Myocyte (in vitro differentiated cells): ENCODE results near the gene PARD6G. TPM values are rescaled to one million over a fixed set of nuclear protein-coding genes. Genes with fewer than 3 reads are reported as not detected.
A peak's percentile ranks its signal among the peaks of the same experiment; 100 is the strongest.

ENCODE experiments used
- DNase-seq: peaks from one replicate; pipeline ENCODE4 v3.0.0-alpha.2; 2012; ENCODE audit warnings: low read depth
- total RNA-seq: library from RNA; depleted of rRNA; stranded (reverse); fragments of >200 nt; gene quantifications from 2 replicates; pipeline ENCODE4 v1.2.3, GENCODE V29; 2014

The PARD6G gene
- total RNA-seq, 1 donor from 2014 or later: 0.94 TPM

DNA sequence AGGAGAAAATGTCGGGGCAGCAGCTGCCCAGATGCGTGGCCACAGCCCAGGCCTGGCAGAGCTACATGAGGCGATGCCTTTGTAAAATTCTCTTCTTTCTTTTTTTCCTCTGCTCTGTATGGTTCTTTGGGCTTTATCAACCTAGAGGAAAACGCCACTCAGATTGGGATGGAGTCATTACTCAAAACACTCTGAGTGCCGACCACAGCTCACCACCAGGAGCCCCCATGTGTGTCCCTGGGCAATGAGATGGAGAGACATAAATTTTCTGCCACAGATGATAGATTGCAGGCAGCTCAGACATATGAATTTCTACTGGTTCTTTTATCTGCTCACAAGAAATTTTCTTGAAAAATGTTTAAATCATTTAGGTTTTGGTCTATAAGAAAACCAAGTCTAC, 56.0 kb downstream of the PARD6G start:
- DNase-seq: no peak

DNA sequence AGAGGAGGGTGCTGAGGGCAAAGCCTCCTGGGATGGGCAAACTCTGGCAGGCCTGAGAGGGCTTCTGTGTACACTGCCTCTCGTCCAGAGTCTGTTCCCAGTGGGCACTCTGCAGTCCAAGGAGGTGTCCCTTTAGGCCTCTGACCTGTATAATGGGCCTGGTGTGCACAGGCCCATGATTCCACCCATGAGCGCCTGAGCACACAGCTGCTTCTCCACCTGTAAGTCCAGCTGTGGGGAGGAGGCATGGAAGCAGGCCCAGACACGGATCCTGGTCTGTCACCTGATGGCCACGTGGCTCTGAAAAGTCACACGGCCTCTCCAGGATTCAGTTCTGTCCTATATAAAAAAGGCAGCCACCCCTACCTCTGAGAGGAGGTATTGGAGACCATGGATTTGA, 57.0 kb downstream of the PARD6G start:
- DNase-seq: no peak

DNA sequence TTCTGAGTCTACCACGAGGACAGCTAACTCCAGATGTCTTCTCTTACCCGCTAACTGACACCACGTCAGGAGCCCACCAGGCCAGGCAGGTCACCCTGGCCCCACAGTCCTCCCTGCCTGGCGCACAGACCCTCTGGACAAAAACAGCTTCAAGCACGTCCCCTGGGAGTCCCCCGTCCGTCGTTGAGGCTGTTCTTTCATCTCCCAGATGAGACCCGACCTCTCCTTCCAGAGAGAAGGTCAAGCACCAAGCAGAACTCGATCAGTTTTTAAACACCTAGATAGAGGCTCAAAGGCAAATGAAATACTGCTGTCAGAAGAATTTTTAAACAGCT, 57.8 kb downstream of the PARD6G start:
- no peak for DNase-seq

DNA sequence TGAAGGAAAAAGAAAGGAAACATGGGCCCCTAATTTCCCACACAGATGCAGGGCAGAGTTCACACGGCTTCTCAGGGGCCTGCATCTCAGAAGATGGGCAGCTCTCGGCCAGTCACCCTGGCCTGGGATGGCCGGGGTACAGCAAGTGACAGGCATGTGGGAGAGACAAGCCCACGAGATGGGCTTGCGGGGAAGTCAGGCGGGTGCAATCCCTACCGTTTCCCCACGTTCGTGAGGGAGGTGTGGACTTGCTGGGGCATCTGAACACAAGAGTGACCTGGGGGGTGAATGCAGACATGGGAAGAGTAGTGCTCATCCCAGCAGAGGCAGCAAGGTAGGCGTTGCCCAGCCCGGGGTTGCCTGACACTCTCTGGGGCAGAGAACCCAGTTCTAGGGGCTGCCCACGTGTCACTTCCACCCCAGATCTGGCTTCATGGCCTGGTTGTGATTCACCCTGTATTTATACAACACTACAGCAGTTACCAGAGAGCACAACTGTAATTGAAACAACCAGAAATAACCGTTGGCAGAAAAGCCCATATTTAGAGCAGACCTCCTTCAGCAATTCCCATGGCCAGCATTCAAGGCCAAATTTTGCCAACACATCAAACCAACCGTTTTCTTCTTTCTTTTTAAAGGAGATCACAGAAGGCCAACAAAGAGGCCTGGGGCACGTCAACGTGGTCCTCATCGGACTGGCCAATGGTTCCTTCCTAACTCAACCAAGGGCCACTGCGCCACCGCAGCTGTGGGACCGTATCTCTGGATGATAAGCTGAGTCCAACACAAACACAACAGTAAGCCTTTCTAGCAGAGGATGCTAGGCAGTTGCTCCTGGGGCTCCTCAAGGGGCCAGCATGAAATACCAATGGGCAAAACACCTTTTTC, 58.4 kb downstream of the PARD6G start:
- no peak for DNase-seq

DNA sequence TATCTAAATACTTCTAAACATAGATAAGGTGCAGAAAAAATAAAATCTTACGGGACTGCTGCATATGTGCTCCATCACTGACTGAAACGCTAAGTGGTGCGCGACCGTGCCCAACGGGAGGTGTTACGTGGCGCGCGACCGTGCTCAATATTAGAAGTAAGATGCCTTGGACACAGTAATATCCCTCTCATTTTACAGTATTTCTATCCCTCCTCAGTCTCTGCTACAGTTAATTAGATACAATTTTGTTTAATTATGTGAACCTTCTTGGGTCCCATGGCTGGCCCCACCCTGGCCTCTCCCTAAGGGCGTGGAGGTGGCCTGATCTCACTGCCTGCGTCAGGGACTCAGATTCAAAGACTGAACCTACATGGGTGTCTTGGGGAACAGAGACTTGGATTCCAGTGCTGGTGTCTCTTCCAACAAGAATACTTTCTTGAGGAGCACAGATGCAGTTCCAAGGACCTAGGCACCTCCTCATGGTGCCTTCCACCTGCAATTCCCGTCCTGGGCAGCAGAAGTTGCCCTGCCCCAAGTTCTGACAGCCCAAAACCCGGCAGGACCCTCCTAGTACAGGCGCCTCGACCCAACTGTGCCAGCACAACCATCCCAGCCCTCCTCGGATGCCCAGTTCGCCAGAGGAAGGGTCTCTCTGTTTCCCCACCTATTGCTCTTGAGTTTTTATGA, 59.2 kb downstream of the PARD6G start:
- DNase-seq: no peak

DNA sequence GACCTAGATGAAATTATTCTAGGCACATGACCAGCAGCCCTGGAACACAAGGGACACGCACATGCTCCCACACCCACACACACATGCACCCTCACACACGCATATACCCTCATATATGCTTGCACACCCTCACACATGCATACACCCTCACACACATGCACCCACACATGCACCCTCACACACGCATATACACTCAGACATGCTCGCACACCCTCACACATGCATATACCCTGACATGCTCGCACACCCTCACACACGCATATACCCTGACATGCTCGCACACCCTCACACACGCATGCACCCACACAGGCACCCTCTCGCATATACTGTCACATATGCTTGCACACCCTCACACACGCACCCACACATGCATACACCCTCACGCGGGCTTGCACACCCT, 61.8 kb downstream of the PARD6G start:
- DNase-seq: no peak

DNA sequence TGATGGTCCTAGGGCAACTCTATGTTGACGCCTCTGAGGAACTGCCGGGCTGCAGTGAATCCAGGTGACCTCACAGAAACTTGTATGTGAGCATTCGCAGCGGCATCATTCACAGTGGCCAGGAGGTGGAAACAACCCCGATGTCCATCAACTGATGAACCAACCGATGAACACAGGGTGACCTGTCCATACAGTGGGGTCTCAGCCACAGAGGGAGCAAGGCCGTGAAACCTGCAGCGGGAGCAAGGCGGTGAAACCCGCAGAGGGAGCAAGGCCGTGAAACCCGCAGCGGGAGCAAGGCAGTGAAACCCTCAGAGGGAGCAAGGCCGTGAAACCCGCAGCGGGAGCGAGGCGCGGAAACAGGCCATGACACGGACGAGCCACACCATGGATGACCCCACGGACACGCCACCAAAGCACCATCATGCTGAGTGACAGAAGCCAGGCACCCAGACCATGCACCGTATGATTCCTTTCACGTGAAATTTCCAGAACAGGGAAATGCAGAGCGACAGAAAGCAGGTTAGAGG, 63.0 kb downstream of the PARD6G start:
- DNase-seq: no peak

DNA sequence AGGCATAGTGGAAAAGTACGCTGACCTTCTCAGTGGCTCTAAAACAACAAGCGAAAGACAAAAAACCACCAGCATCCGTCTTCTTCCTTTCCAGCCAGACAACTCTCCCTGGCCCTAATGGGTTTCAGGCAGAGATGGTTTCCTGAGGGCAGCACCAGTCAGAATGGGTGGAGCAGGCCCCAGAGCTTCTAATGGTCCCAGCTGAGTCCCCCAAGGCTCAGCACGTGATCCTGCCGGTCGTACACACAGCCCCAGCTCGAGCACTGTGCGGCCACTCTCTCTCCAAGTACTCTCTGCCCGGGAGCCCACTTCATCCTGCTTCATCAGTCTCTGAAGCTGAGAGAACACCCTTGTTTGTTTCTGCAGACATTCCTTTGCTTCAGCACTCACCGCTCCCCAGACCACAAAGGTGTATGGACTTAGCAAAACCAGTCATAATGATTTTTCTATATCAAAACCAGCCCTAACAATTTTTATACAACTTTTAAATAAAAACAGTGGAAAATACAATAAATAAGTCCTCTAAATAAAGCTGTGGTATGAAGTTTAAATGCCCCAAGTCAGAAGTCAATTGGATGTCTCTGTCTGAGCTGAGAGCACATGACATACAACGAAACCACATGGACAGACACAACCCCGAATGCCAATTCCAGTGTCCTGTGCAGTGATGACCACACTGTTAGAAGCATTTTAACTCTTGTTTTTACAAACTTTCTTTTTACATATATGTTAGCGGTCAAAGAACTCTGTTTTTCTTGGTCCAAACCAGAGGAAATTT, 63.9 kb downstream of the PARD6G start:
- no peak for DNase-seq

DNA sequence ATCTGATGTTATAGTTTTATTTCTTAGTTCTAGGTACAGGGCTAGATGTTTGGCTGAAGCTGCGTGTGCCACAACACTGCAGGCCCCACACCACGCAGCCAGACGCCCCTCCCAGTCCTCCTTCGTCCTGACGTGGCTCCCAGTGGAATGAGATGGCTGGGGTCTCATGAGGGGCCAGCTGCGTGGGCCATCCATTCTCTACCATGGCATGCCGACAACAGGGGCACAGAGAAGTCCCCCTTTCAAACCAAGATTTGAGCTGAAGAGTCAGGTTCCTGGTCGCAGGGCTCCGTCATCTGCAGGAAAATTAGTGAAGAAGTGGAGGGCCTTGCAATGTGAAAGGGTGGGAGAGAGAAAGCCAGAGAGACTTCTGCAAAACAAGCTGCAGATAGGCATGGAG, 64.5 kb downstream of the PARD6G start:
- no peak for DNase-seq

- peak; percentile 51 for DNase-seq
These were observed 65.5 kb downstream of the PARD6G start for GRCh38 chr18:80181642-80182461.

- no peak for DNase-seq
These were observed 66.3 kb downstream of the PARD6G start for GRCh38 chr18:80180778-80181564.

DNA sequence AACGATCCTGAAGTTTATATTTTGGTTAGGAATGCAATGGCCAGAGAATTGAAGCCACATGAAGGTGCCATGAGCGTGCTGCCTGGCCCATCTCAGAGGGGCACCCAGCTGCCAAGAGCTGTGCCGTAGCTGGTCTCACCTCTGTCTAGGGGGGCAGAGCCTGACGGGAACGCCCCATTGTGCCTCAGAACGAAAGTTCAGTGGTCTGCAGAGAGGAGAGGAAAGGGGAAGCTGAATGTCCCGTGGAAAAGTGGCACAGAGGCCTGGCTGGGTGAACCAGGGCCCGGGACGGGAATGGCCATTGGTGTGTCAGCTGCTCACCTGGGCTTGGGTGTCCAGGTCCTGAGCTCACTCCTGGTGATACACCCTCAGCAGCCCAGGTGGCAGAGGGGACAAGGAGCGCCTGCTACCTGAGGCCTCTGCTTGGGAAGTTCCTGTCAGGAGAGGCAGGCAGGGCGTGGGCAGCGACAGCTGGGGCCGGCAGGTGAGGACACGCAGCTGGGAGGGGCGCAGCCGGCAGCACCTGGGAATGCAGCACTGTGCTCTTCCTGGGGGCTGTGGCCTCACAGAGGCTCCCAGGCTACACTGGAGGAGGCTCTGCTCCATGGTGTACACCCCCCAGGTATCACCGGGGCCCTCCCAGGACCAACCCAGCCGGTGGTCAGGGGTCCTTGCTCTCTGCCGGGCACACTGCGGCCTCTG, 67.3 kb downstream of the PARD6G start:
- DNase-seq: no peak

- DNase-seq: no peak
These were observed 68.1 kb downstream of the PARD6G start for GRCh38 chr18:80178935-80179818.

DNA sequence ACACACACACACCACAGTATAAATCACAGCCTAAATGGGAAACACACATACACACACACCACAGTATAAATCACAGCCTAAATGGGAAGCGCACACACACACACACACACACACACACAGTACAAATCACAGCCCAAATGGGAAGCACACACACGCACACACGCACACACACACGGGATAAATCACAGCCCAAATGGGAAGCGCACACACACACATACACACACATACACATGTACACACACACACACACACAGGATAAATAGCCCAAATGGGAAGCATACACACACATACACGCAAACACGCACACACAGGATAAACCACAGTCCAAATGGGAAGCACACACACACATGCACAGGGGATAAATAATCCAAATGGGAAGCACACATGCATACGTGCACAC, 70.2 kb downstream of the PARD6G start:
- no peak for DNase-seq

- no peak for DNase-seq
These were observed 70.8 kb downstream of the PARD6G start for GRCh38 chr18:80176334-80177073.

DNA sequence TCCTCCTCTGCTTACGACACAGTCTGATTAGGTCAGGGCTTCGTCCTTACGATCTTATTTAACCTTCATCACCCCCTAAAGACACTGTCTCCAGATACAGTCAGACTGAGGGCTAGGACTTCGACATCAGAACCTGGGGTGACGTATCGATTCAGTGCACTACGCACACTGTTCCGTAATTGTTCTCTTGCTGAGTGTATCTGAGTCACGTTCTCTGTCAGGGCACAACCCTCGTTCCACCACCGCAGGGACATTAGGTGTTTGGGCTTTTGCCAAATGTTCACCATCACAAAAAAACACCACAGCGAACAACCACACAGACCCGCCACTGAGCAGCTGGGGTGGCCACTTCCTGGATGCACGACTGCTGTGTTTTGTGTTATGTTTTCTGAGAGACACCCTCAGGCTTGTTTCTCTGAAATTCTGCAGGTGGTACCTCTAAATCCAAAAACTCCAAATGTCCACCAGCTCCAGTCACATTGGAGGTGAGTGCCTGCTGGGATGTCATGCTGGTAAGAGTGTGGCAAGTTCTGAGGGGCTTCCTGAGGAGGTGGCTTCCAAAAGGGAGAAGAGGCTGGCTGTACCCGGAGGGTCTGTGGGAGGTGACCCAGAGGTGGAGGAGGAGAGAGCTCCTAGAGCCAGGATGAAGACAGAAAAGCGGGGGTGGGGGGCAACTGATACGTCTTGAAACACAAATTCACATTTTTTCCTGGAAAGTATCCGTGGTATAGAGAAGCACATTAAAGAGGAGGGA, 71.7 kb downstream of the PARD6G start:
- no peak for DNase-seq

- no peak for DNase-seq
These were observed 74.3 kb downstream of the PARD6G start for GRCh38 chr18:80173060-80173459.
